KG1 (cell line): Measurements from ENCODE around the gene NHSL2.

Experiments used
- DNase-seq: peaks from one replicate; lab custom pipeline; 2025; lab: John Stamatoyannopoulos, UW

Gene NHSL2

GRCh38 chrX:72019487-72019886 lies 108.8 kb downstream of the NHSL2 start:
- DNase-seq: no peak

- no peak for DNase-seq
Observed at GRCh38 chrX:72020204-72020603, 109.6 kb downstream of the NHSL2 start.

DNA sequence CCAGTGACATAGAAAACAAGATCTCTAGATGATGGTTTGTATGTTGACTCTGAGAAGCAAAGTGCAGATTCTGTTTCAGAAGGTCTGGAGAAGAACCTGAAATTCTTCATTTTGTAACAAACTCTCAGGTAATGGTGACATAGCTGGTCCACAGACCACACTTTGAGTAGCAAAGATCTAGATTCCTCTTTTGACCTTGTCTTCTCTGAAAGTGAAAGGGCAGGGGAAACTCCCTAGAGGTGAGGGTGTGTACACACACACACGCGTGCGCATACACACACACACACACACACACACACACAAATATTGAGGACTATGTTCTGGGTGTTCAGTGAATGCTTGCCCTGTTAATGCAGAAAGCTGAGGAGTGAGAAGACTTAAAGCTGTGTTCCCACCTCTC lies 110.1 kb downstream of the NHSL2 start:
- no peak for DNase-seq

- no peak for DNase-seq
Observed at GRCh38 chrX:72021975-72022374, 111.3 kb downstream of the NHSL2 start.

GRCh38 chrX:72023071-72023470 lies 112.4 kb downstream of the NHSL2 start:
- no peak for DNase-seq

DNA sequence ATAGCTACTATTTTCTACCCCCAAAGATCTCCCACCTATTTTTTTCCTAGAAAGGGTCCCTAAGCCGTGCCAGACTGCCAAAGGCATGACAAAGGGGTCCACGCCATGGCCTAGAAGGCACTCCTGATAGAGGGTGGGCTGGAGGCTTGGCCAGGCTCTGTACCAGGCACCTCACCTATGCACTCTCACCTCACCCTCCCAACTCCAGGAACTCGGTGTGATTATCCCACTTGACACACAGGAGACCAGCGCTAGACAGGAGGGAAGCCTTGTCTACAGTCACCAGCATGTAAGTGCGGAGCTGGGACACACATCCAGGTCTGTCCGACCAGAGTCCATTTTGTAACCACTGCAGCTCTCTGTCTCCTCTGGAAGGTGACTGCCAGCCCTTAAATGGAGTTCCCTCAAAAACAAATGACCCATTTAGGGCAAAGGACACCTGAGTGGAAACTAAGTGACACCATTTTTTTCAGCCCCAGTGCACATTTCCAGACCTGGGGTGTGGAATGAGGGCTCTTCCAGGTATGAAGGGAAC lies 114.7 kb downstream of the NHSL2 start:
- no peak for DNase-seq

DNA sequence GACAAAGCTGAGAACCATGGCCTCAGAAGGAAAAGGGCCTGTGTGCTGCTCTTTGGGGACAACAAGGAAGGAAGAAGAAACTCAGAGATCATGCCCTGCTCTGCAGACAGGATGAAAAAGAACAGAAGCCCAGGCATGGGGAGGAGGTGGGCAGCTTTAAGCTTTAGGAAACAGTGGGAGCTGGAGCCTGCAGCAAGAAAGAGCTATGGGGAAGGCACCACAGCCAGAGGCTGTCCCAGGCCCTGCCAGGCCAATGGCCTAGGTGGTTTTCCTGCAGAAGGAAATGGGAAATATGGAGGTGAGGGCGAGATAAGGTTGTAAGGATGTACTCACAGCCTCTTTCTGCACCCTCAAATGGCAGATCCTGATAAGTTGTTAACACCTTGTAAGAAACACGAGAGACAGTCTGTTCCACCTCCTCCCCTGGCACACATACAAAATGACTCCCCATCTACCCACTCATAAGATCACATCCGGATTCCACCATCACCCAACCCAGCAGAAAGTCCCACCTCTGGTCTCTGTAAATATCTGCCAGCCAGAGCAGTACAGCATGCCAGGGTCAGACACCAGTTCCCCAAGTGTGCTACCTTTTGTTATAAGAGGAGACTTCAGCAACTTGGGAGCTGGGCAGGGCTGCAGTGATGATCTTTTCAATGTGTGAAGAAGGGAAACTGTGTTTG lies 115.8 kb downstream of the NHSL2 start:
- DNase-seq: no peak

- no peak for DNase-seq
Observed at GRCh38 chrX:72027024-72027913, 116.6 kb downstream of the NHSL2 start.

GRCh38 chrX:72027914-72028307 lies 117.3 kb downstream of the NHSL2 start:
- no peak for DNase-seq

DNA sequence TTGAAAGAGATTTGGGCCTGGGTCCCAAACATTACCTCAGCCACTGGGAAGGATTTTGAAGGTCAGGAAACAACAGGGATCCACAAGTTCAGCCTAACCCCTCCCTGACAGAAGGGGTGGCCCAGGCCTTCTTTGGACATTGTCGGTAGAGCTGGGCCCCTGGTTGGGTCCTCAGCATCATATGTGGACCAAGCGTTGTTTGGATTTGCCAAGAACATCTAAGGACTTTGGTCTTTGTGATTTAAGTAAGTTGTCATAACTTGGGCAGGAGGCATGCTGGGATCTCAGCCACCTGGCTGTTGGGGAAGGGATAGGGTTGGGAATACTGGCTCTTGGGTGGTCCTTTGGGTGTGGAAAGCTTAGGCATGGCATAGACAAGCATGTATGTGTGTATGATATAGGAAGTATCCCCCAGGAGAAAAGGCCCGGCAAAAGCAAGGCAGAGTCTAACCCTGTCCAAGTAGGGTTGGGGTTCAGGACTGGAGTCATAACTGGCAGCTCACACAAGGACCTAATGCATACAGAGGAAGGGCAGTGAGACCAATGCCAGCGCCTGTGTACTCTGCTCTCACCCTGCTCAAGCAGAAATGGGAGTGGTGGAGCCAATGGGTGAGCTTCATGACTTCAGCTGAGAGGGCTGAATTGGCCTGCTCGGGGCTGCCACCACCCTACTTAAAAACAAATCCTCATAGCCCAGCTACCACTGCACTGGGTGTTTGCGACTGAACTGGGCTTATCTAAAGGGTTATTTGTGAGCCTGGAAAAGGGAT lies 118.2 kb downstream of the NHSL2 start:
- DNase-seq: no peak

GRCh38 chrX:72029483-72030411 lies 119.1 kb downstream of the NHSL2 start:
- no peak for DNase-seq

DNA sequence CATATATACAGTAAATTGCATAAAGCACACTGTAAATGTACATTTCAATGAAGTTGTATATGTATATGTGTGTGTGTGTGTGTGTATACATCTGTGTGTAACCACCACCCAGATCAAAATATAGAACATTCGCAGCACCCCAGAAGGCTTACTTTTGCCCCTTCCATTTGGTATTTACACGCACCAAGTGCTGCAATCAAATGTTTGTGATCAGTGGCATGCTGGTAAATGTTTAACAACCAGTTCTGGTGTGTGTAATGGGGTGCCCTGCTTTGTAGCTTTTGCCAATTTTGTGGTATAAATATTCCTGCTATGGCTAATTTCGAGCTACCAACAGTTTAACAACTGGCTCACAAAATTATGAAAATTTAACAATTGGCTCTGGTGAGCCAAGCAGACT lies 119.8 kb downstream of the NHSL2 start:
- DNase-seq: no peak

DNA sequence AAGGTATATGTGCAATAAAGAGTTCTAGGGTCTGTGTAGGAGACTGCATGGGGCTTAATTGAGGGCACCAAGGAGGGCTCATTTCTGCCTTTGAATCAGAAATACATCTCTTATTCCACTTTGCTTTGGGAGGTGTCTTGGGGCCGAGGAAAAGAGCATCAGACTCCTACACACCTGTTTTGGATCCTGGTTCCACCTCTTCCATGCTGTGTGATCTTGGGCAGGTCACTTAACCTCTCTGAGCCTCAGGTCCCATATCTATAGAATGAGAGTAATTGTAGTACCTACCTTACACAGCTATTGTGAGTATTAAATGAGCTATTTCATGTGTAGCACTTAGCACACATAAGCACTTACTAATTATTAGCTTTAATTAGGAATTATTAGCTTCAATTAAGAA lies 120.5 kb downstream of the NHSL2 start:
- DNase-seq: no peak

DNA sequence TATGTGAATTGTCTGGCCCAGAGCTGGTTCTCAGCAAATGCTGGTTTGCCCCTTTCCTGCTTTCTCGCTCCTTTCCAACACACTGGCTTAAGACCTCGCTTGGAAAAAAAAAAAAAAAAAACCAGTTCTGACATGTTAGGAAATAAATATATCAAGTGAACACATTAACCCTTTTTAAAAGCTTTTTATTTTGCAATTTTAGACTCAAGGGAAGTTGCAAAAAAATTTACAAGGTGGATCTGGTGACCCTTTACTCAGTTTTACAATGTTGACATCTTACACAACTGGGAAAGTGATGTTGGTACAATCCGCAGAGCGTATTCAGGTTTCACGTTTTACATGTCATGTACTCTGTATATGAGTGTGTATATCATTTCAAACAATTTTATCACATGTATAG lies 121.0 kb downstream of the NHSL2 start:
- no peak for DNase-seq

GRCh38 chrX:72037601-72038000 lies 127.0 kb downstream of the NHSL2 start:
- DNase-seq: no peak

DNA sequence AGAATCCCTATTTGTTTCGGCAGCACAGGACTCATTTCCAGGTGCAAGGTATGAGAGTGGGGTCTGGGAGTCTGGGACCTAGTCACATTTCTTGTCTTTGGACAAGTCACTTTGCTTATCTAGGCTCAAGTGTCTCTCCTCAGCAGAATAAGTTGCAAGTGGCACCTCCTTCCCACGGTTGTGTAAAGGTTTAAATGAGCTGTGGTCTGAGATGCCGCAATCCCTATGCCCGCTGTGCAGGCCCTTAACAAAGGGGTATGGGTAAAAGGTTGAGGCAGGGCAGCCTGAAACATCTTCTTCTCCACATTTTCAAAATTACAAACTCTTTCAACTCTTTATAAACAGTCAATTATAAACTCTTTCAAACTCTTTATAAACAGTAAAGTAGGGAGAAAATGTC lies 127.4 kb downstream of the NHSL2 start:
- DNase-seq: no peak

GRCh38 chrX:72038868-72039267 lies 128.2 kb downstream of the NHSL2 start:
- DNase-seq: no peak

GRCh38 chrX:72040506-72040905 lies 129.9 kb downstream of the NHSL2 start:
- no peak for DNase-seq

DNA sequence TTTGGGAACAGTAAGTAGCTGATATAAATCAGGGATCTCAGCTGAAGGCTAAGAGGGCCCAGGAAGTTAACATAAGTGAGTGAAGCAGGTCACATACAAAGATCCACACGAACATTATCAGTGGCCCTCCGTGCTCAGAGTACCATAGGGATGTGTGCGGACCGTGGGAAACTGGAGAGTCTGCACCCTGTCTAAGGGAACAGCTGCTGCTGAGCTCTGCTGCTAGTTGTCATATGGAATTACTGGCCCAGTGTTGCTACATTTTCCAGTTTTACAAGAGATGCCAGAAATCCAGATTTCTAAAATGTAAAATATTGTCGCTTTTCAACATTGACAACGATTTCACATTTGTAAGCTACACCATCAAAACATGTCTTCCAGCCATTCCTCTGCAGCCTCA lies 130.5 kb downstream of the NHSL2 start:
- DNase-seq: no peak

DNA sequence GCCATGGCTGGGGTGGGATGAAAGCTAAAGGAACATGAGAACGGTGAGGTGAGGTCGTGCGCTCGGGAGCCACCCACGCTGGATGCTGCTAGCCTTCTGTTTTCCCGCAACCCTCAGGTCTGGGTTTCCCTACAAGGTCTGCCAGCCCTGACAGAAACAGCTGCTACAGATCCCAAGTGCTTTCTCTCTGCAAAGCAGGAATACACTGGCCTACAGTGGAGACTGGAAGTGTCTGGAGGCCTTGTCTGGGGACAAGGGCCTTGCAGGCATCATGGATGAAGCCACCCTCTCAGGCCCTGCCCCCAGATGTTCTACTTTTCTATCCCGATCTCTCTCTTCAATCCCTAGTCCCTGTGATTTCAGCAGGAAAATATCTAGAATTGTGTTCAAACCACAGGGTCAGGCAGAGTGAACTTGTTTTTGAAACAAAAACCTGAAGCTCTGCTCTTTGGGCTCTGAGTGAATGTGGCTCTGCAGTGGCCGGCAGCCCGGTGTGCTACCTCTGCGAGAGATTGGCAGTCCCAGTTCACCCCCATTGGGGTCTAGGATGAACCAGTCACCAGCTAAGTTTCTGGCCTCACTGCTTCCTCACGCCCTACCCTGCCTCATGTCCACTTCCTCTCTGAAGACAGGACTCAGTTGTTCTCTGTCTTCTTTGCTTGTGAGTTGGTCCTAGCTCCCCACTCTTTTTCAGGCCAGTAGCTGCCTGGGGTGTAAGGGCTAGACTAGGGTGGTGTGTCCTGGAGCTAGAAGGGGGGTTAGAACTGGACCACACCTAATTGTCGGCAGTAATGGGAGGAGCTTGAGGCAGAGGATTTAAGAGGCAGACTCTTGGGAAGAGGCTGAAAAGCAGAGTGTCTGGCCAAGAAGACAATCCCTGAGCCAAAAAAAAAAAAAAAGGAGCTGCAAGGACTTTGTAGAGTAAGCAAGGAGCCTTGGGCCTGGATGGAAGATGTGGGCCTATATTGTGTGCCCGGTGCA lies 131.5 kb downstream of the NHSL2 start:
- no peak for DNase-seq
